Heart right ventricle (tissue), 16 donors: ENCODE data around the gene SHISAL1. TPM values are rescaled to one million over a fixed set of nuclear protein-coding genes. Genes with fewer than 3 reads are reported as not detected.

Experiments used
- ATAC-seq, 8 donors: fragments of 200-7000 bp; cut with Tn5 transposase; one replicate each; pipeline ENCODE4 v1.9.1; 2020; ENCODE audit warnings: mild to moderate bottlenecking in 8 of 8, moderate library complexity in 8 of 8, moderate number of reproducible peaks in 1 of 8
- DNase-seq, 2 donors: peaks; one replicate each; pipeline ENCODE4 v3.0.0-alpha.2; 2020
- H3K27ac ChIP-seq, 10 donors: fragments of 200-600 bp; sonication (generic) in 2 of 10; one replicate each; pipeline versions ENCODE4 v1.5.0 to v1.8.0; 2020 to 2022; ENCODE audit warnings: mild to moderate bottlenecking in 3 of 10
- H3K27me3 ChIP-seq, 7 donors: fragments of 200-600 bp; one replicate each; pipeline ENCODE4 v1.8.0; 2021 to 2022; ENCODE audit warnings: mild to moderate bottlenecking in 2 of 7
- H3K36me3 ChIP-seq, 9 donors: fragments of 200-600 bp; sonication (generic) in 1 of 9; one replicate each; pipeline versions ENCODE4 v1.5.0 to v1.8.0; 2020 to 2022; ENCODE audit warnings: mild to moderate bottlenecking in 2 of 9
- H3K4me1 ChIP-seq, 9 donors: fragments of 200-600 bp; sonication (generic) in 1 of 9; one replicate each; pipeline versions ENCODE4 v1.5.0 to v1.8.0; 2020 to 2022; ENCODE audit warnings: mild to moderate bottlenecking in 4 of 9
- H3K4me3 ChIP-seq, 10 donors: fragments of 200-600 bp; sonication (generic) in 2 of 10; one replicate each; pipeline versions ENCODE4 v1.5.0 to v1.8.0; 2020 to 2022; ENCODE audit warnings: mild to moderate bottlenecking in 7 of 10, moderate library complexity in 2 of 10
- H3K9me3 ChIP-seq, 11 donors: fragments of 200-600 bp in 10 of 11; sonication (generic) in 2 of 11; one replicate each; pipeline versions ENCODE4 v1.5.0 to v1.8.0; 2013 to 2022; ENCODE audit warnings: mild to moderate bottlenecking in 2 of 11, control low read depth in 1 of 11, moderate library complexity in 1 of 11
- CTCF ChIP-seq, 9 donors: fragments of 200-600 bp; sonication (generic) in 2 of 9; IDR thresholded peaks; one replicate each; pipeline versions ENCODE4 v1.5.0 to v1.8.0; 2021 to 2022; ENCODE audit warnings: antibody characterized with exemption in 9 of 9, mild to moderate bottlenecking in 5 of 9, moderate library complexity in 1 of 9
- WGBS, 2 donors: extraction: QIAGEN DNeasy Blood & Tissue Kit; methylation state at CpG; one replicate each; pipeline ENCODE4 v1.1.7; 2013; ENCODE audit warnings: inconsistent platforms in 1 of 2; 5-methylcytosine and 5-hydroxymethylcytosine counted together
- intact Hi-C, 10 donors: fragments of 100-400 bp; cut with DNase I; formaldehyde crosslinking; loops; one replicate each; pipeline versions ENCODE4 v1.11.1 to v1.14.2; 2022
- polyA plus RNA-seq, 2 donors: library from polyadenylated mRNA; stranded (reverse); fragments of 200-250 nt; gene quantifications; one replicate each; pipeline ENCODE4 v1.2.3, GENCODE V29; 2013
- total RNA-seq, 10 donors: library from RNA; stranded (reverse); fragmentation: NEBNext Ultra II Directional in 3 of 10; extraction: Animal tissue kit (Norgen Biotek cat#: 25700) in 3 of 10; gene quantifications; one replicate each; pipeline versions ENCODE4 v1.2.1 to v1.2.4, GENCODE V29; 2021 to 2023
- donor health status: Arrhythmogenic right ventricular cardiomyopathy.
- donor health status: ischemic (EF 13 %, LVEDD 7.1; RV severe dilation, severe dysfunction).
- donor health status: healthy with polysubstance abuse.
- donor health status: DM: no; HTN: yes; CAD: no.
- donor health status: DM: no; HTN: no; CAD: no.
- donor health status: ischemic (EF 25% LVEDD 6.9; RV normal size, moderate dysfunction).
- donor health status: ischemic (EF 25% LVEDD 5.7; RV mildly dilated, moderate dysfunction).
- donor health status: healthy.
- donor health status: DM: yes; HTN: yes; CAD: no.
- donor health status: Ischemic cardiomyopathy.
- donor health status: ischemic (EF 35%, LVEDD 5.7; RV mildly dilated, moderate dysfunction).
- donor health status: nonischemic (EF 11% LVEDD 7.7; RV severe dilation, severe dysfunction).
- donor health status: DM: yes; HTN: yes; CAD: no.
- donor health status: PGD.
- donor health status: ischemic (EF 29% LVEDD 5.4; RV normal size, mild dysfunction).
- donor health status: nonischemic (EF 23%, LVEDD 6.1; RV moderate dilation, normal function).

Gene SHISAL1
- total and polyA plus RNA-seq, 12 donors, result 0.15 to 1.7 (median 0.63) TPM

GRCh38 chr22:44194569-44194968 lies 118.2 kb downstream of the SHISAL1 start:
- Histone ChIP-seq H3K4me3 (no peak overlapping the region), H3K27me3 (peaks cover 0 to 21% (median 6%) of the 10 kb centered on the region in 7 donors), H3K4me1 (peaks cover 0 to 33% (median 0%) of the 10 kb centered on the region in 9 donors), H3K27ac (no peak overlapping the region), H3K36me3 (peaks cover 0 to 24% (median 0%) of the 10 kb centered on the region in 9 donors), H3K9me3 (no peaks in the 10 kb centered on the region)
- no peak for ATAC-seq
- 93 to 95% methylated on average over 2 of the region's 2 CpGs for WGBS, 2 donors
- TF ChIP-seq CTCF (IDR thresholded peaks at IDR 0.05), result no peak
- DNase-seq, result no peak
- intact Hi-C loops, result no loop called here

Other genes with a start within 250 kb of the SHISAL1 start
- 10 to 100 TPM in 1 of 10 donors, 1 to 10 TPM in 8, under 1 TPM in 1; 0.90 to 16.2 (median 1.9) TPM for gene PARVG, start 132.0 kb downstream of the SHISAL1 start, total RNA-seq
- gene PARVG, start 132.0 kb downstream of the SHISAL1 start, polyA plus RNA-seq, result 1 to 10 TPM; 3.2 to 5.4 TPM
- 10 to 100 TPM; 21.4 to 36.1 (median 25.7) TPM for gene RTL6, start 185.3 kb upstream of the SHISAL1 start, total RNA-seq
- 10 to 100 TPM in 1 of 2 donors, 1 to 10 TPM in 1; 3.6 to 13.5 TPM for gene RTL6, start 185.3 kb upstream of the SHISAL1 start, polyA plus RNA-seq